Calu3 (cell line): ENCODE results near the gene GPC3. TPM values are rescaled to one million over a fixed set of nuclear protein-coding genes. Genes with fewer than 3 reads are reported as not detected.
A peak's percentile ranks its signal among the peaks of the same experiment; 100 is the strongest.
"Not testable (repeated sequence)": the region's sequence is repeated elsewhere in the genome, so short reads cannot be mapped to it uniquely, and the experiment has no call there.

ENCODE experiments used
- BruUV-seq: library from RNA; stranded (reverse); fragments of 400-500 nt; replicated peaks from 2 replicates; lab custom pipeline; 2021; lab: Mats Ljungman, UMichigan
- CTCF ChIA-PET: fragments of 300-600 bp; sonication (Branson Sonifier 250); formaldehyde crosslinking; loops from one replicate; lab custom pipeline; 2022; ENCODE audit warnings: antibody characterized with exemption; lab: Charles Lee
- DNase-seq: peaks from one replicate; pipeline ENCODE4 v3.0.0; 2022
- H3K27ac Mint-ChIP-seq: one replicate; pipeline ENCODE4 v1.8.0; 2022; ENCODE audit warnings: mixed read lengths; ENCODE audit not compliant: unreplicated experiment
- H3K27me3 Mint-ChIP-seq: one replicate; pipeline ENCODE4 v1.8.0; 2022; ENCODE audit warnings: mixed read lengths; ENCODE audit not compliant: unreplicated experiment
- H3K36me3 Mint-ChIP-seq: one replicate; pipeline ENCODE4 v1.8.0; 2022; ENCODE audit warnings: mild to moderate bottlenecking, moderate library complexity, mixed read lengths; ENCODE audit not compliant: insufficient read depth, unreplicated experiment
- H3K4me1 Mint-ChIP-seq: one replicate; pipeline ENCODE4 v1.8.0; 2022; ENCODE audit warnings: mild to moderate bottlenecking, low read depth, mixed read lengths; ENCODE audit not compliant: unreplicated experiment
- H3K4me3 Mint-ChIP-seq: one replicate; pipeline ENCODE4 v1.8.0; 2022; ENCODE audit warnings: mild to moderate bottlenecking, low read depth, moderate library complexity, mixed read lengths; ENCODE audit not compliant: unreplicated experiment
- H3K9me3 Mint-ChIP-seq: one replicate; pipeline ENCODE4 v1.8.0; 2022; ENCODE audit warnings: low read depth, mixed read lengths; ENCODE audit not compliant: unreplicated experiment
- CTCF ChIP-seq: fragments of 200-600 bp; IDR thresholded peaks from one replicate; pipeline ENCODE4 v1.8.0; 2022; ENCODE audit warnings: antibody characterized with exemption; ENCODE audit not compliant: unreplicated experiment
- intact Hi-C: fragments of 100-400 bp; cut with micrococcal nuclease; formaldehyde crosslinking; loops from one replicate; pipeline ENCODE4 v1.10.0; 2022; ENCODE audit not compliant: unreplicated experiment
- total RNA-seq: library from RNA; stranded (reverse); gene quantifications from 2 replicates; pipeline ENCODE4 v1.2.3, GENCODE V29; 2022

GPC3 gene
- total RNA-seq, 1 experiment from 2014 or later = 2.3 TPM

- CTCF ChIA-PET = no interaction called here
- intact Hi-C loops = no loop called here
- BruUV-seq = no TSS peak
Observed at GRCh38 chrX:133726642-133727041, 258.8 kb downstream of the GPC3 start.

GRCh38 chrX:133726211-133726630 is 259.2 kb downstream of the GPC3 start:
- BruUV-seq = no TSS peak
- DNase-seq = peak; percentile 41
- no peaks in the 10 kb centered on the region for H3K36me3 Mint-ChIP-seq
- peaks cover 40% of the 10 kb centered on the region for H3K4me1 Mint-ChIP-seq
- CTCF ChIA-PET = interaction anchor here (0.7 kb wide), 1 partner anchor 53 kb away, joined by 3 read pairs; no protein-coding TSS in a partner anchor
- no peak for TF ChIP-seq CTCF
- intact Hi-C loops = no loop called here
- H3K27me3 Mint-ChIP-seq = no peaks in the 10 kb centered on the region
- H3K4me3 Mint-ChIP-seq = peak overlapping the region; percentile 36
- H3K27ac Mint-ChIP-seq = peak overlapping the region; percentile 90
- no peaks in the 10 kb centered on the region for H3K9me3 Mint-ChIP-seq

More at GRCh38 chrX:133726642-133727041, 258.8 kb downstream of the GPC3 start:
- DNase-seq = no peak
- no peak for TF ChIP-seq CTCF
- no peaks in the 10 kb centered on the region for H3K27me3 Mint-ChIP-seq
- no peaks in the 10 kb centered on the region for H3K9me3 Mint-ChIP-seq
- no peaks in the 10 kb centered on the region for H3K36me3 Mint-ChIP-seq
- H3K4me1 Mint-ChIP-seq = peaks cover 43% of the 10 kb centered on the region
- peak overlapping the region; percentile 90 for H3K27ac Mint-ChIP-seq
- peak overlapping the region; percentile 36 for H3K4me3 Mint-ChIP-seq

GRCh38 chrX:133723930-133724329 is 261.5 kb downstream of the GPC3 start:
- H3K27me3 Mint-ChIP-seq = no peaks in the 10 kb centered on the region
- H3K4me3 Mint-ChIP-seq = no peak overlapping the region
- DNase-seq = no peak
- CTCF ChIA-PET = interaction anchor here (1.0 kb wide), 1 partner anchor 14 kb away, joined by 3 read pairs; no protein-coding TSS in a partner anchor
- H3K4me1 Mint-ChIP-seq = peaks cover 40% of the 10 kb centered on the region
- no peak for TF ChIP-seq CTCF
- H3K9me3 Mint-ChIP-seq = no peaks in the 10 kb centered on the region
- intact Hi-C loops = no loop called here
- no TSS peak for BruUV-seq
- H3K36me3 Mint-ChIP-seq = no peaks in the 10 kb centered on the region
- peak overlapping the region; percentile 2 for H3K27ac Mint-ChIP-seq

- H3K27me3 Mint-ChIP-seq = no peaks in the 10 kb centered on the region
- peaks cover 40% of the 10 kb centered on the region for H3K4me1 Mint-ChIP-seq
- CTCF ChIA-PET = no interaction called here
- peak overlapping the region; percentile 2 for H3K27ac Mint-ChIP-seq
- DNase-seq = no peak
- no peak for TF ChIP-seq CTCF
- H3K36me3 Mint-ChIP-seq = no peaks in the 10 kb centered on the region
- BruUV-seq = no TSS peak
- H3K4me3 Mint-ChIP-seq = no peak overlapping the region
- H3K9me3 Mint-ChIP-seq = no peaks in the 10 kb centered on the region
- intact Hi-C loops = no loop called here
Observed at GRCh38 chrX:133722756-133723155, 262.6 kb downstream of the GPC3 start.

- H3K36me3 Mint-ChIP-seq, BruUV-seq, H3K4me3 Mint-ChIP-seq, H3K9me3 Mint-ChIP-seq, H3K27me3 Mint-ChIP-seq, DNase-seq, intact Hi-C loops, CTCF ChIA-PET, H3K27ac Mint-ChIP-seq: not testable (repeated sequence)
- H3K4me1 Mint-ChIP-seq = peaks cover 23% of the 10 kb centered on the region
Observed at GRCh38 chrX:133720269-133720668, 265.1 kb downstream of the GPC3 start.
